Adrenal gland (tissue), 12 donors: ENCODE measurements around the gene MAU2. TPM values are rescaled to one million over a fixed set of nuclear protein-coding genes. Genes with fewer than 3 reads are reported as not detected.

ENCODE experiments used
- DNase-seq, 7 donors: peaks; one replicate each; pipeline ENCODE4 v3.0.0-alpha.2; 2019 to 2020
- H3K27ac ChIP-seq, 5 donors: fragments of 200-600 bp; sonication (generic) in 4 of 5; 1 replicate in 3 of 5; 2 replicates in 2 of 5; pipeline versions ENCODE4 v1.5.1 to v1.8.0; 2016 to 2020; ENCODE audit warnings: mild to moderate bottlenecking in 1 of 5
- H3K27me3 ChIP-seq: fragments of 200-600 bp; 2 replicates; pipeline ENCODE4 v1.8.0; 2021
- H3K36me3 ChIP-seq, 2 donors: fragments of 200-600 bp; replicated peaks in 1 of 2; 1 replicate in 1 of 2; 2 replicates in 1 of 2; pipeline versions ENCODE4 v1.5.1 to v1.8.0; 2018 to 2022
- H3K4me1 ChIP-seq, 2 donors: fragments of 200-600 bp; replicated peaks in 1 of 2; 1 replicate in 1 of 2; 2 replicates in 1 of 2; pipeline versions ENCODE4 v1.5.1 to v1.8.0; 2018 to 2021
- H3K4me3 ChIP-seq, 4 donors: fragments of 200-600 bp; sonication (generic) in 3 of 4; one replicate each; pipeline ENCODE4 v1.5.1; 2016 to 2018
- H3K9me3 ChIP-seq, 3 donors: fragments of 200-600 bp; sonication (generic) in 1 of 3; replicated peaks in 1 of 3; 1 replicate in 2 of 3; 2 replicates in 1 of 3; pipeline versions ENCODE4 v1.5.1 to v1.8.0; 2016 to 2021
- POLR2A ChIP-seq, 2 donors: fragments of 450-650 bp; IDR thresholded peaks; one replicate each; pipeline ENCODE4 v1.6.1; 2017; ENCODE audit warnings: antibody characterized with exemption in 2 of 2, mild to moderate bottlenecking in 2 of 2, moderate library complexity in 1 of 2
- WGBS, 4 donors: extraction: QIAGEN DNeasy Blood & Tissue Kit in 2 of 4; methylation state at CpG; one replicate each; pipeline versions ENCODE4 v1.1.5 to v1.1.7; 2013 to 2017; 5-methylcytosine and 5-hydroxymethylcytosine counted together
- intact Hi-C, 2 donors: fragments of 100-400 bp; cut with DNase I; formaldehyde crosslinking; loops; one replicate each; pipeline versions ENCODE4 v1.14.1 to v1.15.0; 2022 to 2023
- polyA plus RNA-seq, 3 donors: library from polyadenylated mRNA; stranded (reverse); fragments of 200-250 nt in 2 of 3; fragments of 350-450 nt in 1 of 3; fragmentation: Illumina TruSeq in 1 of 3; extraction: RNeasy Lipid Tissue Mini Kit (QIAGEN cat#74804) in 1 of 3; gene quantifications; one replicate each; pipeline ENCODE4 v1.2.3, GENCODE V29; 2013 to 2014
- total RNA-seq, 9 donors: library from RNA; depleted of rRNA in 4 of 9; stranded (reverse); fragments of >200 nt in 4 of 9; fragments of 120-200 nt in 1 of 9; fragmentation: NEBNext Ultra II Directional in 1 of 9; extraction: Animal tissue kit (Norgen Biotek cat#: 25700) in 1 of 9; gene quantifications; one replicate each; pipeline versions ENCODE4 v1.1.0 to v1.2.4, GENCODE V29; 2013 to 2023
- TF ChIP-seq, protein P1 (sequence below), 6 experiments: fragments of 450-650 bp in 4 of 6; fragments of 200-600 bp in 2 of 6; sonication (generic) in 1 of 6; IDR thresholded peaks; 1 replicate in 5 of 6; 2 replicates in 1 of 6; pipeline versions ENCODE4 v1.5.1 to v1.8.0; 2016 to 2021; ENCODE audit warnings: antibody characterized with exemption in 6 of 6, mild to moderate bottlenecking in 2 of 6, moderate library complexity in 1 of 6
- donor health status: healthy with polysubstance abuse.
- donor health status: Bipolar disorder and iron deficiency.
- donor health status: DM: yes; HTN: yes; CAD: no.
- donor health status: DM: no; HTN: no; CAD: no.
- donor health status: DM: no; HTN: no; CAD: no.
- donor health status: DM: yes; HTN: yes; CAD: no.

The MAU2 gene
- total and polyA plus RNA-seq, 12 donors: 14.9 to 64.8 (median 40.8) TPM

GRCh38 chr19:19279062-19279612, 41.5 kb upstream of the MAU2 start:
- no peaks in the 10 kb centered on the region for H3K27me3 ChIP-seq
- 87 to 94% (median 91%) methylated on average over 9 to 19 of the region's 19 CpGs for WGBS, 4 donors
- no peak for TF ChIP-seq POLR2A (IDR thresholded peaks at IDR 0.05)
- TF ChIP-seq, protein P1, sequence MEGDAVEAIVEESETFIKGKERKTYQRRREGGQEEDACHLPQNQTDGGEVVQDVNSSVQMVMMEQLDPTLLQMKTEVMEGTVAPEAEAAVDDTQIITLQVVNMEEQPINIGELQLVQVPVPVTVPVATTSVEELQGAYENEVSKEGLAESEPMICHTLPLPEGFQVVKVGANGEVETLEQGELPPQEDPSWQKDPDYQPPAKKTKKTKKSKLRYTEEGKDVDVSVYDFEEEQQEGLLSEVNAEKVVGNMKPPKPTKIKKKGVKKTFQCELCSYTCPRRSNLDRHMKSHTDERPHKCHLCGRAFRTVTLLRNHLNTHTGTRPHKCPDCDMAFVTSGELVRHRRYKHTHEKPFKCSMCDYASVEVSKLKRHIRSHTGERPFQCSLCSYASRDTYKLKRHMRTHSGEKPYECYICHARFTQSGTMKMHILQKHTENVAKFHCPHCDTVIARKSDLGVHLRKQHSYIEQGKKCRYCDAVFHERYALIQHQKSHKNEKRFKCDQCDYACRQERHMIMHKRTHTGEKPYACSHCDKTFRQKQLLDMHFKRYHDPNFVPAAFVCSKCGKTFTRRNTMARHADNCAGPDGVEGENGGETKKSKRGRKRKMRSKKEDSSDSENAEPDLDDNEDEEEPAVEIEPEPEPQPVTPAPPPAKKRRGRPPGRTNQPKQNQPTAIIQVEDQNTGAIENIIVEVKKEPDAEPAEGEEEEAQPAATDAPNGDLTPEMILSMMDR (IDR thresholded peaks at IDR 0.05): no peak
- intact Hi-C loops: no loop called here
- H3K9me3 ChIP-seq: no peaks in the 10 kb centered on the region
- H3K4me1 ChIP-seq: no peaks in the 10 kb centered on the region
- H3K27ac ChIP-seq: no peak overlapping the region
- H3K4me3 ChIP-seq: no peak overlapping the region
- peaks cover 0 to 75% of the 10 kb centered on the region in 2 donors for H3K36me3 ChIP-seq
- DNase-seq: no peak

GRCh38 chr19:19279853-19280252, 40.8 kb upstream of the MAU2 start:
- Histone ChIP-seq H3K4me3 (no peak overlapping the region), H3K27me3 (no peaks in the 10 kb centered on the region), H3K36me3 (peaks cover 0 to 81% of the 10 kb centered on the region in 2 donors), H3K4me1 (no peaks in the 10 kb centered on the region), H3K27ac (no peak overlapping the region), H3K9me3 (no peaks in the 10 kb centered on the region)
- intact Hi-C loops: no loop called here
- no peak for DNase-seq
- WGBS, 4 donors: 83 to 98% (median 94%) methylated on average over 10 to 16 of the region's 16 CpGs
- TF ChIP-seq POLR2A (IDR thresholded peaks at IDR 0.05): no peak
- TF ChIP-seq, protein P1 (IDR thresholded peaks at IDR 0.05): no peak

DNA sequence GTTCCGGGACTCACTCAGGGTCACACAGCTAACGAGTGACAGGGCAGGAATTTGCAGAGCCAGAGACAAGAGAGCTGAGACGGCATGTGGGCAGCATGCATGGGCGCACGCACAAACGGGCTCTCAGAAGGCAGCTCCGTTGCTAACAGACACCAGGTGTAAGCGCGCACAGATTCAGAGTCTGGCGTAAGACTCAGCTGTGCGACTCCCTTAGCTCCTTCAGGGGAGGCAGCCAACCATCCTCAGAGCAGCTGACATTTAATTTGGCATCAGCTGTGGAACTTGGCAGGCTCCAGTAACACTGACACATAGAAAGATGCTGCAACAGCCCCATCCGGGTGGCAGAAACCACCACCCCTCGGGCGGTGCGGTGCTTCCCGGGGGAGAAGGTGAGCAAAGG, 40.1 kb upstream of the MAU2 start:
- intact Hi-C loops: no loop called here
- no peaks in the 10 kb centered on the region for H3K9me3 ChIP-seq
- no peaks in the 10 kb centered on the region for H3K4me1 ChIP-seq
- no peaks in the 10 kb centered on the region for H3K27me3 ChIP-seq
- no peak overlapping the region for H3K4me3 ChIP-seq
- WGBS, 4 donors: 81 to 89% (median 85%) methylated on average over 5 to 16 of the region's 16 CpGs
- TF ChIP-seq, protein P1 (IDR thresholded peaks at IDR 0.05): no peak
- TF ChIP-seq POLR2A (IDR thresholded peaks at IDR 0.05): no peak
- H3K36me3 ChIP-seq: peaks cover 0 to 75% of the 10 kb centered on the region in 2 donors
- DNase-seq: no peak
- H3K27ac ChIP-seq: no peak overlapping the region

GRCh38 chr19:19285686-19286085, 34.9 kb upstream of the MAU2 start:
- no peak for DNase-seq
- Histone ChIP-seq H3K27me3 (no peaks in the 10 kb centered on the region), H3K4me1 (no peaks in the 10 kb centered on the region), H3K27ac (no peak overlapping the region), H3K36me3 (peaks cover 0 to 70% of the 10 kb centered on the region in 2 donors), H3K9me3 (no peaks in the 10 kb centered on the region), H3K4me3 (no peak overlapping the region)
- intact Hi-C loops: no loop called here
- WGBS, 4 donors: 91 to 100% (median 96%) methylated on average over 10 of the region's 10 CpGs
- TF ChIP-seq, protein P1 (IDR thresholded peaks at IDR 0.05): no peak
- TF ChIP-seq POLR2A (IDR thresholded peaks at IDR 0.05): no peak
